Smooth muscle cell (in vitro differentiated cells): ENCODE results near the gene CUL9. TPM values are rescaled to one million over a fixed set of nuclear protein-coding genes. Genes with fewer than 3 reads are reported as not detected.

ENCODE experiments used
- DNase-seq: peaks from one replicate; lab custom pipeline; 2025; ENCODE audit not compliant: unreplicated experiment; lab: John Stamatoyannopoulos, UW
- H2AFZ ChIP-seq: fragments of 200-600 bp; sonication (generic); 2 replicates; pipeline ENCODE4 v1.6.0; 2016; ENCODE audit warnings: antibody characterized with exemption, low read depth, mild to moderate bottlenecking
- H3F3A ChIP-seq: fragments of 200-600 bp; sonication (generic); 2 replicates; pipeline ENCODE4 v1.6.0; 2017; ENCODE audit warnings: antibody characterized with exemption, low read depth
- H3K27ac ChIP-seq: fragments of 200-600 bp; sonication (generic); 2 replicates; pipeline ENCODE4 v1.5.1; 2016; ENCODE audit warnings: low read depth, mild to moderate bottlenecking
- H3K27me3 ChIP-seq: fragments of 200-600 bp; sonication (generic); 2 replicates; pipeline ENCODE4 v1.6.1; 2016; ENCODE audit warnings: low read depth, mild to moderate bottlenecking
- H3K36me3 ChIP-seq: fragments of 200-600 bp; sonication (generic); 2 replicates; pipeline ENCODE4 v1.5.1; 2016; ENCODE audit warnings: low read depth
- H3K4me1 ChIP-seq: fragments of 200-600 bp; sonication (generic); 2 replicates; pipeline ENCODE4 v1.5.1; 2016; ENCODE audit warnings: low read depth
- H3K4me2 ChIP-seq: fragments of 200-600 bp; sonication (generic); 2 replicates; pipeline ENCODE4 v1.6.0; 2016; ENCODE audit warnings: mild to moderate bottlenecking
- H3K4me3 ChIP-seq: fragments of 200-600 bp; sonication (generic); 2 replicates; pipeline ENCODE4 v1.5.1; 2016; ENCODE audit warnings: mild to moderate bottlenecking
- H3K79me2 ChIP-seq: fragments of 200-600 bp; sonication (generic); 2 replicates; pipeline ENCODE4 v1.6.0; 2016; ENCODE audit warnings: low read depth, mild to moderate bottlenecking
- H3K9ac ChIP-seq: fragments of 200-600 bp; sonication (generic); 2 replicates; pipeline ENCODE4 v1.6.0; 2016; ENCODE audit warnings: low read depth
- H3K9me3 ChIP-seq: fragments of 200-600 bp; sonication (generic); replicated peaks from 2 replicates; pipeline ENCODE4 v1.5.1; 2016; ENCODE audit warnings: low read depth
- H4K20me1 ChIP-seq: fragments of 200-600 bp; sonication (generic); 2 replicates; pipeline ENCODE4 v1.6.0; 2016; ENCODE audit warnings: low read depth
- CTCF ChIP-seq: fragments of 200-600 bp; sonication (generic); IDR thresholded peaks from 2 replicates; pipeline ENCODE4 v1.5.1; 2017; ENCODE audit warnings: borderline replicate concordance, mild to moderate bottlenecking, antibody characterized with exemption; ENCODE audit not compliant: insufficient read depth, poor library complexity, severe bottlenecking
- WGBS: methylation state at CpG from one replicate; pipeline ENCODE4 v1.1.7; 2016; ENCODE audit warnings: low lambda C conversion rate; 5-methylcytosine and 5-hydroxymethylcytosine counted together
- polyA plus RNA-seq: library from polyadenylated mRNA; unstranded; fragments of >200 nt; fragmentation: Nextera tagmentation; extraction: Ambion mirVana; gene quantifications from 2 replicates; pipeline ENCODE4 v1.2.1, GENCODE V29; 2016
- total RNA-seq: library from RNA; depleted of rRNA; stranded (reverse); fragments of >200 nt; gene quantifications from 2 replicates; pipeline ENCODE4 v1.2.3, GENCODE V29; 2014

Gene CUL9
- total and polyA plus RNA-seq, 2 experiments from 2014 or later, result 13.9 to 18.8 TPM

- no peaks in the 10 kb centered on the region for H3K79me2 ChIP-seq
- H3K4me1 ChIP-seq, result peaks cover 14% of the 10 kb centered on the region
- H4K20me1 ChIP-seq, result no peaks in the 10 kb centered on the region
- H3K9ac ChIP-seq, result no peak overlapping the region
- H3K36me3 ChIP-seq, result no peaks in the 10 kb centered on the region
- no peaks in the 10 kb centered on the region for H3K9me3 ChIP-seq
- no peak overlapping the region for H3K4me2 ChIP-seq
- H3K27me3 ChIP-seq, result peaks cover 36% of the 10 kb centered on the region
- DNase-seq, result no peak
- no peak overlapping the region for H2AFZ ChIP-seq
- H3K4me3 ChIP-seq, result no peak overlapping the region
- no peaks in the 10 kb centered on the region for H3F3A ChIP-seq
- no peak for TF ChIP-seq CTCF
- no peak overlapping the region for H3K27ac ChIP-seq
These were observed 89.9 kb downstream of the CUL9 start for GRCh38 chr6:43271944-43272343.

DNA sequence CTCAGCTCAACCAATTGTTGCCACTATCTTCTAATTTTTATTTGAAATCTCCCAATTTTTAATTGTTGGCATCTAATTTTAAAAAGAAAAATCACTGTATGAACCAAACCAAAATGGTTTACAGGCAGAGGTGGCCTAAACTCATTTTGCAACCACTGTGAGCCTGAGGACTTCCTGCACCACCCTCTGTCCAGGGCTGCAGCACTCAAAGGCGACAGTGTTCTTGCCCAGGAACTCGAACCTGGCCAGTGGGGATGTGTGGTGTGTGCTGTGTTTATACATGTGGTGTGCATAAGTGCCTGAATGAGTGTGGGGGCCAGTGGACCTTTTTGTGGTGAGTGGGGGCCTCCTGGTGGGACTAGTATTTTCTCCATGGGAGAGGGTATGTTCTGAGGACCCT lies 91.7 kb downstream of the CUL9 start:
- Histone ChIP-seq H3K27ac (no peak overlapping the region), H3K36me3 (no peaks in the 10 kb centered on the region), H3K27me3 (peaks cover 36% of the 10 kb centered on the region), H4K20me1 (no peaks in the 10 kb centered on the region), H3F3A (no peaks in the 10 kb centered on the region), H3K79me2 (no peaks in the 10 kb centered on the region), H3K4me3 (no peak overlapping the region), H3K4me1 (peaks cover 25% of the 10 kb centered on the region), H3K9ac (no peak overlapping the region), H3K9me3 (no peaks in the 10 kb centered on the region), H3K4me2 (no peak overlapping the region), H2AFZ (no peak overlapping the region)
- no peak for TF ChIP-seq CTCF
- 75% methylated on average over 2 of the region's 2 CpGs for WGBS
- no peak for DNase-seq

Other genes starting within 250 kb of the CUL9 start
- not detected in 2 replicates for gene GNMT, start 221.4 kb upstream of the CUL9 start, total RNA-seq
- gene GNMT, start 221.4 kb upstream of the CUL9 start, polyA plus RNA-seq, result 0.17 TPM in 1 of 2 replicates, not detected in the other
- 9.7 and 11.3 TPM in 2 replicates for gene PEX6, start 203.0 kb upstream of the CUL9 start, total RNA-seq
- gene PEX6, start 203.0 kb upstream of the CUL9 start, polyA plus RNA-seq, result 23.4 and 24.6 TPM in 2 replicates
- gene PPP2R5D, start 197.6 kb upstream of the CUL9 start, total RNA-seq, result 33.4 and 51.3 TPM in 2 replicates
- 44.1 and 46.4 TPM in 2 replicates for gene PPP2R5D, start 197.6 kb upstream of the CUL9 start, polyA plus RNA-seq
- gene MEA1, start 168.2 kb upstream of the CUL9 start, total RNA-seq, result 71.3 and 86.7 TPM in 2 replicates
- gene MEA1, start 168.2 kb upstream of the CUL9 start, polyA plus RNA-seq, result 154 and 161 TPM in 2 replicates
- 51.5 and 61.8 TPM in 2 replicates for gene KLHDC3, start 167.9 kb upstream of the CUL9 start, total RNA-seq
- 102 and 113 TPM in 2 replicates for gene KLHDC3, start 167.9 kb upstream of the CUL9 start, polyA plus RNA-seq
- 56.4 and 64.8 TPM in 2 replicates for gene RRP36, start 160.6 kb upstream of the CUL9 start, total RNA-seq
- 71.9 and 72.7 TPM in 2 replicates for gene RRP36, start 160.6 kb upstream of the CUL9 start, polyA plus RNA-seq
- 36.9 and 51.4 TPM in 2 replicates for gene CUL7, start 128.3 kb upstream of the CUL9 start, total RNA-seq
- gene CUL7, start 128.3 kb upstream of the CUL9 start, polyA plus RNA-seq, result 48.7 and 49.6 TPM in 2 replicates
- 16.4 and 24.0 TPM in 2 replicates for gene MRPL2, start 122.8 kb upstream of the CUL9 start, total RNA-seq
- gene MRPL2, start 122.8 kb upstream of the CUL9 start, polyA plus RNA-seq, result 112 and 125 TPM in 2 replicates
- gene KLC4, start 122.6 kb upstream of the CUL9 start, total RNA-seq, result 13.2 and 20.0 TPM in 2 replicates
- 25.3 and 25.7 TPM in 2 replicates for gene KLC4, start 122.6 kb upstream of the CUL9 start, polyA plus RNA-seq
- gene PTK7, start 105.9 kb upstream of the CUL9 start, total RNA-seq, result 376 and 417 TPM in 2 replicates
- 596 and 598 TPM in 2 replicates for gene PTK7, start 105.9 kb upstream of the CUL9 start, polyA plus RNA-seq
- gene SRF, start 10.9 kb upstream of the CUL9 start, total RNA-seq, result 20.6 and 22.9 TPM in 2 replicates
- 6.8 and 9.3 TPM in 2 replicates for gene SRF, start 10.9 kb upstream of the CUL9 start, polyA plus RNA-seq
- gene DNPH1, start 47.3 kb downstream of the CUL9 start, total RNA-seq, result 18.4 and 33.8 TPM in 2 replicates
- gene DNPH1, start 47.3 kb downstream of the CUL9 start, polyA plus RNA-seq, result 82.1 and 82.4 TPM in 2 replicates
- gene TTBK1, start 61.3 kb downstream of the CUL9 start, total RNA-seq, result not detected in 2 replicates
- 0.17 TPM in 1 of 2 replicates, not detected in the other for gene TTBK1, start 61.3 kb downstream of the CUL9 start, polyA plus RNA-seq
- not detected in 2 replicates for gene SLC22A7, start 116.1 kb downstream of the CUL9 start, total RNA-seq
- gene SLC22A7, start 116.1 kb downstream of the CUL9 start, polyA plus RNA-seq, result not detected in 2 replicates
- not detected in 2 replicates for gene CRIP3, start 126.6 kb downstream of the CUL9 start, total RNA-seq
- 0.44 TPM in 1 of 2 replicates, not detected in the other for gene CRIP3, start 126.6 kb downstream of the CUL9 start, polyA plus RNA-seq
- gene ZNF318, start 187.5 kb downstream of the CUL9 start, total RNA-seq, result 13.8 and 14.7 TPM in 2 replicates
- gene ZNF318, start 187.5 kb downstream of the CUL9 start, polyA plus RNA-seq, result 5.8 and 6.7 TPM in 2 replicates
- 11.2 and 12.5 TPM in 2 replicates for gene ABCC10, start 245.3 kb downstream of the CUL9 start, total RNA-seq
- gene ABCC10, start 245.3 kb downstream of the CUL9 start, polyA plus RNA-seq, result 17.8 and 35.0 TPM in 2 replicates